ENCODE data around the gene SLC13A3. TPM values are rescaled to one million over a fixed set of nuclear protein-coding genes. Genes with fewer than 3 reads are reported as not detected.

The SLC13A3 gene
- total RNA-seq, 1 experiment from 2014 or later: 0.39 TPM

DNA sequence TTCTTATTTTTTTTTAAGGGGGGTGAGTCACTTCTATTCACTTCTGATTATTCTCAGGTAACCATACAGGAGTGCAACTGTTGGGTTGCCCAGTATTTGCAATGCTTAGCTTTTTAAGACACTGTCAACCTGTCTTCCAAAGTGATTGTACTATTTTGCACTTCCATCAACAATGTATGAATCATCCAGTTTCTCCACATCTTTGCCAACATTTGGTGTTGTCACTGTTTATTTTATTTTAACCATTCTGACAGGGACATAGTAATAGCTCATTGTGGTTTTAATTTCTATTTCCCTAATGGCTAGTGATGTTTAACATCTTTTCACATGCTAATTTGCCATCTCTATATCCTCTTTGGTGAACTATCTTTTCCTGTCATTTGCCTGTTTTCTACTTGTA lies 1.4 kb upstream of the SLC13A3 start:
- intact Hi-C loops (cut with micrococcal nuclease; ENCODE audit: unreplicated experiment): no loop called here
- Mint-ChIP-seq H3K4me3 (ENCODE audit: unreplicated experiment) (no peak overlapping the region), H3K27me3 (ENCODE audit: insufficient read depth, unreplicated experiment) (peaks cover 14% of the 10 kb centered on the region), H3K9me3 (ENCODE audit: unreplicated experiment) (peaks cover 11% of the 10 kb centered on the region), H3K27ac (ENCODE audit: unreplicated experiment) (no peak overlapping the region), H3K4me1 (ENCODE audit: low read depth, unreplicated experiment) (no peaks in the 10 kb centered on the region), H3K36me3 (ENCODE audit: insufficient read depth, unreplicated experiment) (no peaks in the 10 kb centered on the region)
- Histone ChIP-seq H3K36me3 (ENCODE audit: control insufficient read depth, insufficient read depth, low read length) (no peaks in the 10 kb centered on the region), H3K4me1 (no peaks in the 10 kb centered on the region), H3K4me3 (ENCODE audit: low read depth, low read length) (no peak overlapping the region), H3K27me3 (replicated peaks; ENCODE audit: control insufficient read depth, insufficient read depth, low read length) (no peaks in the 10 kb centered on the region), H3K9me3 (peaks cover 3% of the 10 kb centered on the region; the same call in 1 of the 2 replicates)
- POLR2A ChIA-PET: no interaction called here
- CTCF ChIA-PET: interaction anchor here (0.5 kb wide), 1 partner anchor 25 kb away, joined by 4 read pairs; no protein-coding TSS in a partner anchor
- no TSS peak for BruUV-seq (replicated peaks)
- DNase-seq: no peak
- TF ChIP-seq, protein P1, sequence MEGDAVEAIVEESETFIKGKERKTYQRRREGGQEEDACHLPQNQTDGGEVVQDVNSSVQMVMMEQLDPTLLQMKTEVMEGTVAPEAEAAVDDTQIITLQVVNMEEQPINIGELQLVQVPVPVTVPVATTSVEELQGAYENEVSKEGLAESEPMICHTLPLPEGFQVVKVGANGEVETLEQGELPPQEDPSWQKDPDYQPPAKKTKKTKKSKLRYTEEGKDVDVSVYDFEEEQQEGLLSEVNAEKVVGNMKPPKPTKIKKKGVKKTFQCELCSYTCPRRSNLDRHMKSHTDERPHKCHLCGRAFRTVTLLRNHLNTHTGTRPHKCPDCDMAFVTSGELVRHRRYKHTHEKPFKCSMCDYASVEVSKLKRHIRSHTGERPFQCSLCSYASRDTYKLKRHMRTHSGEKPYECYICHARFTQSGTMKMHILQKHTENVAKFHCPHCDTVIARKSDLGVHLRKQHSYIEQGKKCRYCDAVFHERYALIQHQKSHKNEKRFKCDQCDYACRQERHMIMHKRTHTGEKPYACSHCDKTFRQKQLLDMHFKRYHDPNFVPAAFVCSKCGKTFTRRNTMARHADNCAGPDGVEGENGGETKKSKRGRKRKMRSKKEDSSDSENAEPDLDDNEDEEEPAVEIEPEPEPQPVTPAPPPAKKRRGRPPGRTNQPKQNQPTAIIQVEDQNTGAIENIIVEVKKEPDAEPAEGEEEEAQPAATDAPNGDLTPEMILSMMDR (IDR thresholded peaks at IDR 0.05; ENCODE audit: insufficient read depth in 1 of 2, low read depth in 1 of 2, low read length in 1 of 2, severe bottlenecking in 1 of 2, unreplicated experiment in 1 of 2): no peak

DNA sequence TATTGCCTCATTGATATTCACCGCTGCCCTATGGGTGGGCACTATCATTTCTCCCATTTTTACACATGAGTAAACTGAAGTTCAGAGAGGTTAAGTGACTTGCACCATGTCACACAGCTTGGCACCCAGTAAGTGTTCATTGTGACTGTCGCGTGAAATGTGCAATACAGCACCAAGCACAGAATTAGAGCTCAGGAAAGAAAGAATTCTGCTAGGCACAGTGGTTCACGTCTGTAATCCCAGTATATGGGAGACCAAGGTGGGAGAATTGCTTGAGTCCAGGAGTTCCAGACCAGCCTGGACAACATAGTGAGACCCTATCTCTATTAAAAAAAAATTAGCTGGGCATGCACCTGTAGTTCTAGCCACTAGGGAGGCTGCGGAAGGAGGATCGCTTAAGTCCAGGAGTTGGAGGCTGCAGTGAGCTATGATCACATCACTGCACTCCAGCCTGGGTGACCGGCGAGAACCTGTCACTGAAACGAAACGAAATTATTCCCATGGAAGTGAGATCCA lies 626 bp downstream of the SLC13A3 start:
- no peak overlapping the region for H3K4me3 ChIP-seq (ENCODE audit: low read depth, low read length)
- H3K4me3 Mint-ChIP-seq (ENCODE audit: unreplicated experiment): no peak overlapping the region
- no peaks in the 10 kb centered on the region for H3K9me3 Mint-ChIP-seq (ENCODE audit: unreplicated experiment)
- no TSS peak for BruUV-seq (replicated peaks)
- DNase-seq: no peak
- H3K27me3 ChIP-seq (replicated peaks; ENCODE audit: control insufficient read depth, insufficient read depth, low read length): no peaks in the 10 kb centered on the region
- no peaks in the 10 kb centered on the region for H3K36me3 Mint-ChIP-seq (ENCODE audit: insufficient read depth, unreplicated experiment)
- no peaks in the 10 kb centered on the region for H3K4me1 Mint-ChIP-seq (ENCODE audit: low read depth, unreplicated experiment)
- peaks cover 3% of the 10 kb centered on the region; the same call in 1 of the 2 replicates for H3K9me3 ChIP-seq
- POLR2A ChIA-PET: no interaction called here
- H3K36me3 ChIP-seq (ENCODE audit: control insufficient read depth, insufficient read depth, low read length): no peaks in the 10 kb centered on the region
- H3K4me1 ChIP-seq: no peaks in the 10 kb centered on the region
- TF ChIP-seq, protein P1 (IDR thresholded peaks at IDR 0.05; ENCODE audit: insufficient read depth in 1 of 2, low read depth in 1 of 2, low read length in 1 of 2, severe bottlenecking in 1 of 2, unreplicated experiment in 1 of 2): no peak
- intact Hi-C loops (cut with micrococcal nuclease; ENCODE audit: unreplicated experiment): no loop called here
- CTCF ChIA-PET: no interaction called here
- peaks cover 14% of the 10 kb centered on the region for H3K27me3 Mint-ChIP-seq (ENCODE audit: insufficient read depth, unreplicated experiment)
- H3K27ac Mint-ChIP-seq (ENCODE audit: unreplicated experiment): no peak overlapping the region

DNA sequence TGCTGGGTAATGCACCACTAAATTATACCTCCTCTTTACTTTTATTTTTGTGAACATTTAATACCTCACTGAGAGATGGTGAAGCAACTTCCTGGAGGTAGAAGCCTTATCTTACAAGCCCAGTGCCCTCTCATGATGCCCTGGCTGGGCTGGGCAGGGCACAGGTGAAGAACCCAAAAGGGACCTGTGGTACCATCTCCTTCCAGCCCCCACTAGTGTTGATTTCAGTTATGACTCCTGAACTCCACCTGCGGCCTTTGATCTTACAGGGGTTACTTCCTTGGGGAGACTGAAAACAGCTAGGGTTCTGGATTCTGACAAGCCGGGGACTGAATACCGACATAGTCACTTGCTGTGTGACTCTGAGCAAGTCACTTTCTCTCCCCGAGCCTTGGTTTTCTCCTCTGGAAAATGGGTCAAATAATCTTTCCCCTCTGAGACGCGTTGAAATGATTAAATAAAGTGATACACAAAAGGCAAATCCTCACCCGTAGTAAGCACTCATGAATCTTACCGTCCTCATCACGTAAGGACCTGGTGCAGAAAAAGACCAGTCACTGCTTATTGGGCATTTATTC lies 1.2 kb downstream of the SLC13A3 start:
- no peaks in the 10 kb centered on the region for H3K4me1 Mint-ChIP-seq (ENCODE audit: low read depth, unreplicated experiment)
- H3K27me3 Mint-ChIP-seq (ENCODE audit: insufficient read depth, unreplicated experiment): peaks cover 17% of the 10 kb centered on the region
- H3K9me3 Mint-ChIP-seq (ENCODE audit: unreplicated experiment): no peaks in the 10 kb centered on the region
- H3K9me3 ChIP-seq: peaks cover 3% of the 10 kb centered on the region; the same call in 1 of the 2 replicates
- intact Hi-C loops (cut with micrococcal nuclease; ENCODE audit: unreplicated experiment): no loop called here
- no TSS peak for BruUV-seq (replicated peaks)
- no peaks in the 10 kb centered on the region for H3K36me3 ChIP-seq (ENCODE audit: control insufficient read depth, insufficient read depth, low read length)
- H3K4me3 ChIP-seq (ENCODE audit: low read depth, low read length): no peak overlapping the region
- no peaks in the 10 kb centered on the region for H3K27me3 ChIP-seq (replicated peaks; ENCODE audit: control insufficient read depth, insufficient read depth, low read length)
- H3K4me1 ChIP-seq: no peaks in the 10 kb centered on the region
- H3K4me3 Mint-ChIP-seq (ENCODE audit: unreplicated experiment): no peak overlapping the region
- ChIA-PET POLR2A (no interaction called here), CTCF (no interaction called here)
- H3K27ac Mint-ChIP-seq (ENCODE audit: unreplicated experiment): no peak overlapping the region
- no peaks in the 10 kb centered on the region for H3K36me3 Mint-ChIP-seq (ENCODE audit: insufficient read depth, unreplicated experiment)
- DNase-seq: no peak
- TF ChIP-seq, protein P1 (IDR thresholded peaks at IDR 0.05; ENCODE audit: insufficient read depth in 1 of 2, low read depth in 1 of 2, low read length in 1 of 2, severe bottlenecking in 1 of 2, unreplicated experiment in 1 of 2): no peak
